Measurements from ENCODE around the gene GSTM2.
"Not testable (repeated sequence)": the region's sequence is repeated elsewhere in the genome, so short reads cannot be mapped to it uniquely, and the experiment has no call there.

Gene GSTM2

DNA sequence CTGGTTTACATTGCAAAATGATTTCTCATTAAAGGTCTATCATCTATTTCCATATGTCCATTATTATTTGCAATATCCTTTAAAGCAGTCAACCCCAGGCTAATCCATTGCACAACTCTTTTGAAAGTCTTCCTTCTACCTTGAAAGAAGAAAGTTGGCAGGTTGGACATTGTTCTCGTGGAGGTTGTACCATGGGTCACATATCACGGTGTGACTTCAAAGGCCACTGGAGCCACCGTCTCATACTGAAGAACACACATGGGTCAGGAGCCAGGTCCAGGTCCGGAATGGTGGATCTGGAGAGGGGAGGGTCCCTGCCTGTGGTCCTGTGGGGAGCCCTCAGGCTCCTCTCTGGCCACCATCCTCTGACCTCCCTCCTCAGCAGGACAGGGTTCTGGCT lies 18.0 kb downstream of the GSTM2 start:
- not testable (repeated sequence) for DNase-seq

DNA sequence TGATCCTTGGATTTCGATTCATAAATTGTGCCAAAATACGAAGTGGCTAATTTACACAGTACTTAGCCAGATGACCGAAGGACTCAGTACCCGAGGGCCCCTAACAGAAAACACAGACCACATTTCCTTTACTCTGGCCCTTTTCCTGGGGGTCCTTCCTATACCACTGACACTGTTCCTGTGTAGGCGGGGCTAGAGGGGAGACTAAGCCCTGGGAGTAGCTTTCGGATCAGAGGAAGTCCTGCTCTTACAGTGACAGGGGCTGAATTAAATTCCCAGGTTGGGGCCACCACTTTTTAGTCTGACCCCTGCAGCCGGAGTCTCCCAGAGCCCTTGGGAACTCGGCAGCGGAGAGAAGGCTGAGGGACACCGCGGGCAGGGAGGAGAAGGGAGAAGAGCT lies 19.3 kb downstream of the GSTM2 start:
- DNase-seq: not testable (repeated sequence)

DNA sequence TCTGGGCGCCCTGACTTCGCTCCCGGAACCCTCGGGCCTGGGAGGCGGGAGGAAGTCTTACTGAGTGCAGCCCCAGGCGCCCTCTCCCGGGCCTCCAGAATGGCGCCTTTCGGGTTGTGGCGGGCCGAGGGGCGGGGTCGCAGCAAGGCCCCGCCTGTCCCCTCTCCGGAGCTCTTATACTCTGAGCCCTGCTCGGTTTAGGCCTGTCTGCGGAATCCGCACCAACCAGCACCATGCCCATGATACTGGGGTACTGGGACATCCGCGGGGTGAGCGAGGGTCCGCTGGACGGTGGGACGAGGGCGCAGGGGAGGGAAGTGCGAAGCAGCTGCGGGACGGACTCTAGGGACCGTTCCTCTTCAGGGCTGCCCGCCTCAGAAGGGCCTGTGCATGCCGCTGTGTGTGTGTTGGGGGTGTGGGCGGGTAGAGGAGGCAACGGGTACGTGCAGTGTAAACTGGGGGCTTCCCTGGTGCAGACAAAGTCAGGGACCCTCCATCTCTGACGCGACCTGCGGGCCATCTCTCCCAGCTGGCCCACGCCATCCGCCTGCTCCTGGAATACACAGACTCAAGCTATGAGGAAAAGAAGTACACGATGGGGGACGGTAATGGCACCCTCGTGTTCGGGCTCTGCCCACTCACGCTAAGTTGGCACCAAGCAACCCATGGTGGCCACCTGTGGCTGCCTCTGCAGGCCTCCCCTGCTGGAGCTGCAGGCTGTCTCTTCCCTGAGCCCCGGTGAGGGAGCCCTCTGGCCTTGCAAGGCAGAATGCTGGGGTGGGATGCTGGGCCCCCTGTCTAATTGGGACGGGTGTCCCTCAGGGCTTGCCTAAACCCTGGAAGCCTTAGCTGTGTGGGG lies 20.0 kb downstream of the GSTM2 start, which contains the start of gene GSTM1:
Gene GSTM1, plus strand, starts transcription at position 177 of the 859 bp plus-strand sequence. Its CDS starts 57 bp downstream, at position 234.
- DNase-seq: no peak

DNA sequence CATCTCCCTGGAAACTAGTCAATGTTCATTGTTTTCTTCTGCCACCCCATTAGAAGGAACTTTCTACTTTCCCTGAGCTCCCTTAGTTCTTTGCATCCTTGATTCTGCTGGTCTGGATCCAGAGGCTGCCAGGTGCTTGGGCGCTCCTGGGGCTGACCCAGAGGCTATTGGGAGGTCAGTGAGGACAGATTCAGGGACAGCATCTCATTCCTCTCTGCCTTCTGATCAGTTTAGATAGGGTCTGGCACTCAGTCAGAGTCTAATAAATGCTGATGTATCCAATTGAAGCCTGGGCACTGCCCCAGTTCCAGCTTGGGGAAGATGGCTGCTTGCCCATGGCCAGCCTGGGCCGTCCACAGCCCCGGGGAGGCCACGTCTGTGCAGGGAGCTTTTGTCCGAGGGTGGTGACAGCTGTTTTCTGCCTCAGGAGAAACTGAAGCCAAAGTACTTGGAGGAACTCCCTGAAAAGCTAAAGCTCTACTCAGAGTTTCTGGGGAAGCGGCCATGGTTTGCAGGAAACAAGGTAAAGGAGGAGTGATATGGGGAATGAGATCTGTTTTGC lies 22.1 kb downstream of the GSTM2 start:
- no peak for DNase-seq

DNA sequence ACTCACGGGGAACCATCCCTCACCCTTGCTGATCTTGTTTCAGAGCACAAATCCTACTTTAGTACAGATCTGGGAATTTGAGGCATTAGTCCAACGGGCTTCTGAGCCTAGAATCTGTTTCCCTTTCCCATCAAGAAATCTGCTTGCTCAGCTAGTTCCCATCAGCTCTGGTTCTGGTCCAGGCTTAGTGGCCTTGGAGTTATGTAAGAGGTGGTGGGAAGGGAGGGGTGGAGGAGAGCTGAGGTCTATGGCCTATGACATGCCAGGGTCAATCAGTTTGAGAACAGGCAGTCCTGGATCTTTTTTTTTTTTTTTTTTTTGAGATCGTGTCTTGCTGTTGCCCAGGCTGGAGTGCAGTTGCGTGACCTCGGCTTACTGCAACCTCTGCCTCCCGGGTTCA lies 23.9 kb downstream of the GSTM2 start:
- no peak for DNase-seq

DNA sequence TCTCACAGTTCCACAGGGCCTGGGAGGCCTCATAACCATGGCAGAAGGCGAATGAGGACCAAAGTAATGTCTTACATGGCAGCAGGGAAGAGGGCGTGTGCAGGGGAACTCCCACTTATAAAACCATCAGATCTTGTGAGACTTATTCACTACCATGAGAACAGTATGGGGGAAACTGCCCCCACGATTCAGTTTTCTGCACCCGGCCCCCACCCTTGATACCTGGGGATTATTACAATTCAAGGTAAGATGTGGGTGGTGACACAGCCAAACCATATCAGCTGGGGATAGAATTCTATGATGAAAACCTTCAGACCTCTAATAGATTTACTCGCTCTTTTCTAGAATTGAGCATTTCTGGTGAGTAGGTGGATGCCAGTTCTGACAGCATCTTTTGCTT lies 26.5 kb downstream of the GSTM2 start:
- not testable (repeated sequence) for DNase-seq

DNA sequence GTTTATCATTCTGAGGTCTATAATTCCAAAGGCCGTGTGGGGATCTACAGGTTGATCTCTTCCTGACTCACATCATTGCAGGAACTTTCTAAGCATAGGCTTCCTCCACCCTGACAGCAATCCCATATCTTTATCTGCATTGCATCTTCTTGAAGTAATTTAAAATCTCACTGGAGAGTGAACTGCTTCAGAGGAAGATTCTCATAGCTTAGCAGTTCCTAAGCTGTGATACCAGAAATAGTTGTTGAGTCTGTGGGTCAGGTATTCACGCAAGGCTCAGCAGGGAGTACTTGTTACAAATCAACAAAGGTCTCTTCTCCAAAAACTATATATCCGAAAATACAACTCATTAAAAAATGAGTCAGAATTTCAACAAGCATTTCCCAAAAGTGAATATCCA lies 27.3 kb downstream of the GSTM2 start:
- DNase-seq: not testable (repeated sequence)

DNA sequence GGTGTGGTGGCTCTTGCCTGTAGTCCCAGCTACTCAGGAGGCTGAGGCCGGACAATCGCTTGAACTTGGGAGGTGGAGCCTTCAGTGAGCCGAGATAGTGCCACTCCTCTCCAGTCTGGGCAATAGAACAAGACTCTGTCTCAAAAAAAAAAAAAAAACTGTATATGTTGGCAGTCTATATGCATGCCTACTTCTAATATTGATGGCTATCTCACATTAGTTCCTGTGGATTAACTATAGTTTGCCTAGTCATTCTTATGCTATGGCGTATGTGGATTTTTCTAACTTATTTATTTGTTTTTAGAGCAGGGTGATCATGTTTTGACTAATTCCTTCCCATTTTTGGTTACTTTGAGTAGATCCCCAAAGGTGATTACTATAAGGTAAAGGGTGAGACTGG lies 29.2 kb downstream of the GSTM2 start:
- DNase-seq: no peak

DNA sequence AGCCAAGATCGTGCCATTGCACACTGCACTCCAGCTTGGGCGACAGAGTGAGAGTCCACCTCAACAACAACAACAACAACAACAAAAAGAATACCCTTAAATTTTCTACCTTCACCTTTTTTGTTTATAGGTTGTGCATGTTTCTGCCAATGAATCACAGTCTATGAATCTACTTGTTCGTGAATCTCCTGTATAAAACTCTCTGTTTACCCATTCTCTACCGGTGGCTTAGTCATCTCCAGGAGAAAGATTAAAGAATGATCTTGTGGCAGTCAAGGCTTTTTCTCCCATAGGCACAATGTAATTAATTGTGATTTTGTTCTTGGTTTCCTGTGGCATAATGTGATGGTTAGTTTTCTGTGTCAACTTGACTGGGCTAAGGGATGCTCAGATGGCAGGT lies 30.0 kb downstream of the GSTM2 start:
- not testable (repeated sequence) for DNase-seq

DNA sequence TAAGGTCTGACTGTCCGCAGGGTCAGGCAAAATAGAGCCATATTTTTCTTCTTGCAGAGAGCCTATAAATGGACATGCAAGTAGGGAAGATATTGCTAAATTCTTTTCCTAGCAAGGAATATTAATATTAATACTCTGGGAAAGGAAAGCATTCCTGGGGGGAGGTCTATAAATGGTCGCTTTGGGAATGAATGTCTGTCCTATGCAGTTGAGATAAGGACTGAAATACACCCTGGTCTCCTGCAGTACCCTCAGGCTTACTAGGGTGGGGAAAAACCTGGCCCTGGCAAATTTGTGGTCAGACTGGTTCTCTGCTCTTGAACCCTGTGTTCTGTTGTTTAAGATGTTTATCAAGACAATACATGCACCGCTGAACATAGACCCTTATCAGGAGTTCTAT lies 35.1 kb downstream of the GSTM2 start:
- DNase-seq: not testable (repeated sequence)

DNA sequence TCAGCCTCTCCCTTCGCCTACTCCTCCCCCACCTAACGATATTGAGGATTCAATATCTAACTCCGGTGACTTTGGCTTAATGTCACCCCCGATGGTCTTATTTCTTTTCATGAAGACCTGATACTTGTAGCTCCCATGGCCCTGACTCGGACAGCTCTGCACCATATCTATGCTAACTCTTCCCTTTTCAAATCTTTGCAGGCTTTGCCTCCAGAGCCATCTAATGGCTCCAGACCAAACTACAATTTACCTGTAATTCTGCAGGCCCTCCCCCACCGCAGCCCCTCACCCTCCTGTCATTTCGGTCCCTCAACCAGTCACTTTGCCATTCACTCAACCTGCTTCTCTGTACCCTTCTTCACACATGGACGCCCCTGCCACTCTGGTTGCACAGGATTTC lies 36.3 kb downstream of the GSTM2 start:
- no peak for DNase-seq

DNA sequence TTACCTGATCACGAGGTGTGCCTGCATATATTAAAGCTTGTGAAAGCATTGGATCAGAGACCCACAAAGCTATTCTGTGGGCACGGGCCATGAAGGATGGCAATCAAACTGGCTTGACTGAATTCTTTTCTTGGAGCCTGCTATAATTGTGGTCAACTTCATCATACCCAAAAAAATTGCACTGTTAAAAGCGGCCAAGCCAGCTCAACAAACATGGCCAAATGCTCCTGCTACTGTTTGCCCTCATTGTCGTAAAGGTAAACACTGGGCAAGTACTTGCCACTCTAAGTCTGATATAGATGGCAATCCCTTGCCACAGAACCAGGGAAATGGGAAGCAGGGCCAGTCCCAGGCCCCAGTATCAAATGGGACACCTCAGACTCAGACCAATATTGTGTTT lies 37.6 kb downstream of the GSTM2 start:
- DNase-seq: no peak

DNA sequence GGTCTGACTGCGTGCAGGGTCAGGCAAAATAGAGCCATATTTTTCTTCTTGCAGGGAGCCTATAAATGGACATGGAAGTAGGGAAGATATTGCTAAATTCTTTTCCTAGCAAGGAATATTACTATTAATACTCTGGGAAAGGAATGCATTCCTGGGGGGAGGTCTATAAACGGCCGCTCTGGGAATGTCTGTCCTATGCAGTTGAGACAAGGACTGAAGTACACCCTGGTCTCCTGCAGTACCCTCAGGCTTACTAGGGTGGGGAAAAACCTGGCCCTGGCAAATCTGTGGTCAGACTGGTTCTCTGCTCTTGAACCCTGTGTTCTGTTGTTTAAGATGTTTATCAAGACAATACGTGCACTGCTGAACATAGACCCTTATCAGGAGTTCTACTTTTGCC lies 41.1 kb downstream of the GSTM2 start:
- DNase-seq: not testable (repeated sequence)

DNA sequence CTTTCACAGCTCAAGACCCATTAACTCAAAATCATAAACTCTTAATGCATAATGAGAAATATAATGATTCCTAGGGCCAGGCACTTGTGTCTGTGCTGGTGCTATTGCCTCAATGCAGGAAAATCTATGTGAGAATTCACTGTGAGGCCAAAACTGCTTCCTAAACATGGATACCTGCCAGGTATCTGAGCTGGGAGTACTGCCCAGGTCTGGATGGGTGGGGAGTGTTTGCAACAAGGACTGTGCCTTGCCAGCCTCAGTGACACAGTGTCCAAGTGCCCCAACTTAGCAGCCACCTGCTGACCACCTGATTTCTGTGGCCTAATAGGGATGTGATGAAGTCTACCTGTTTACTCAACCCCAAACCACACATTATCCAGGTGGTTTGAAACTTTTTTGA lies 42.0 kb downstream of the GSTM2 start:
- DNase-seq: not testable (repeated sequence)

DNA sequence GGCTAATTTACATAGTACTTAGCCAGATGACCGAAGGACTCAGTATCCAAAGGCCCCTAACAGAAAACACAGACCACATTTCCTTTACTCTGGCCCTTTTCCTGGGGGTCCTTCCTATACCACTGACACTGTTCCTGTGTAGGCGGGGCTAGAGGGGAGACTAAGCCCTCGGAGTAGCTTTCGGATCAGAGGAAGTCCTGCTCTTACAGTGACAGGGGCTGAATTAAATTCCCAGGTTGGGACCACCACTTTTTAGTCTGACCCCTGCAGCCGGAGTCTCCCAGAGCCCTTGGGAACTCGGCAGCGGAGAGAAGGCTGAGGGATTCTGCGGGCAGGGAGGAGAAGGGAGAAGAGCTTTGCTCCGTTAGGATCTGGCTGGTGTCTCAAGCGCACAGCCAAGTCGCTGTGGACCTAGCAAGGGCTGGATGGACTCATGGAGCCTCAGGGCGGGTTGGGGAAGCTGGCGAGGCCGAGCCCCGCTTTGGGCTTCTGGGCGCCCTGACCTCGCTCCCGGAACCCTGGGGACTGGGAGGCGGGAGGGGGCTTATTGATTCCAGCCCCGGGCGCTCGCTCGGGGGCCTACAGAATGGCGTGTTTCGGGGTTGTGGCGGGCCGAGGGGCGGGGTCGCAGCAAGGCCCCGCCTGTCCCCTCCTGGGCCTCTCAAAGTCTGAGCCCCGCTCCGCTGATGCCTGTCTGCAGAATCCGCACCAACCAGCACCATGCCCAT lies 43.9 kb downstream of the GSTM2 start, which contains the start of gene GSTM5:
Gene GSTM5, plus strand, starts transcription at position 659 of the 728 bp plus-strand sequence. Its CDS starts 62 bp downstream, at position 721.
- DNase-seq: not testable (repeated sequence)

DNA sequence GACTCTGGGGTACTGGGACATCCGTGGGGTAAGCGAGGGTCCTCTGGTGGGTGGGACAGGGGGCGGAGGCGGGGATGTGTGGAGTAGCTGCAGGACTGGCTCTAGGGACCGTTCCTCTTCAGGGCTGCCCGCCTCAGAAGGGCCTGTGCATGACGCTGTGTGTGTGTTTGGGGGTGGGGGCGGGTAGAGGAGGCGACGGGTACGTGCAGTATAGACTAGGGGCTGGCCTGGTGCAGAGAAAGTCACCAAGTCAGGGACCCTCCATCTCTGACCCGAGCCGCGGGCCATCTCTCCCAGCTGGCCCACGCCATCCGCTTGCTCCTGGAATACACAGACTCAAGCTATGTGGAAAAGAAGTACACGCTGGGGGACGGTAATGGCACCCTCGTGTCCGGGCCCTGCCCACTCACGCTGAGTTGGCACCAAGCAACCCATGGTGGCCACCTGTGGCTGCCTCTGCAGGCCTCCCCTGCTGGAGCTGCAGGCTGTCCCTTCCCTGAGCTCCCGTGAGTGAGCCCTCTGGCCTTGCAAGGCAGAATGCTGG lies 44.5 kb downstream of the GSTM2 start:
- DNase-seq: no peak

DNA sequence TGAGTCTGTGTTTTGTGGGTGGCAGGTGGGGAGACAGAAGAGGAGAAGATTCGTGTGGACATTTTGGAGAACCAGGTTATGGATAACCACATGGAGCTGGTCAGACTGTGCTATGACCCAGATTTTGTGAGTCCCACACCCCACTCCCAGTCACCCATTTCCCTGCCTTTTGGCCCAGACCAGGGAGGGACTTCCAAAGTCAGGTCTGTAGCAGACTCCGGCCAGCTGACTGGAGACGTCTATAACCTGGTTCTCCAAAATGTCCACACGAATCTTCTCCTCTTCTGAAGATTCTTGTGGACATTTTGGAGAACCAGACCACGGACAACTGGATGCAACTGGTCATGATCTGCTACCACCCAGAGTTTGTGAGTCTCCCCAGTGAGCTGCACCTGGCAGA lies 45.8 kb downstream of the GSTM2 start:
- DNase-seq: no peak

DNA sequence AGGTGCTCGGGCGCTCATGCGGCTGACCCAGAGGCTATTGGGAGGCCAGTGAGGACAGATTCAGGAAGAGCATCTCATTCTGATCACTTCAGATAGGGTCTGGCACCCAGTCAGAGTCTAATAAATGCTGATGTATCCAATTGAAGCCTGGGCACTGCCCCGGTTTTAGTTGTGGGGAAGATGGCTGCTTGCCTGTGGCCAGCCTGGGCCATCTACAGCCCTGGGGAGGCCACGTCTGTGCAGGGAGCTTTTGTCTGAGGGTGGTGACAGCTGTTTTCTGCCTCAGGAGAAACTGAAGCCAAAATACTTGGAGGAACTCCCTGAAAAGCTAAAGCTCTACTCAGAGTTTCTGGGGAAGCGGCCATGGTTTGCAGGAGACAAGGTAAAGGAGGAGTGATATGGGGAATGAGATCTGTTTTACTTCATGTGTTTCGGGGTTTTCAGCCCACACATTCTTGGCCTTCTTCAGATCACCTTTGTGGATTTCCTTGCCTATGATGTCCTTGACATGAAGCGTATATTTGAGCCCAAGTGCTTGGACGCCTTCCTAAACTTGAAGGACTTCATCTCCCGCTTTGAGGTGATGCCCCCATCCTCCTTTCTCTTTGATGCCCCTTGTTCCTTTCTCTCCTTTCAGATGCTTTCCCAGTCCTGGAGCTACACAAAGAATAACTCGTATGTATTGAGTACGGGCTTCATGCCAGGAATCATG lies 47.0 kb downstream of the GSTM2 start:
- no peak for DNase-seq

DNA sequence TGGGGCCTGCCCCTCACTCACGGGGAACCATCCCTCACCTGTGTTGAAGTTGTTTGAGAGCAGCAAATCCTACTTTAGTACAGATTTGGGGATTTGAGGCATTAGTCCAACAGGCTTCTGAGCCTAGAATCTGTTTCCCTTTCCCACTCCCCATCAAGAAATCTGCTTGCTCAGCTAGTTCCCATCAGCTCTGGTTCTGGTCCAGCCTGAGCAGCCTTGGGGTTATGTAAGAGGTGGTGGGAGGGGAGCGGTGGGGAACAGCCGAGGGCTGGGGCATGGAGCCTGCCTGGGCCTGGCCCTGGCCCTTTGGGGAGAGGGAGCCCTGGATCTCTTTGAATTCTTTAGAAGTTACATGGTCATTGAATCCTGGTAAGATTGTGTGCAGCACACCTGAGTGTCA lies 48.3 kb downstream of the GSTM2 start:
- DNase-seq: no peak

DNA sequence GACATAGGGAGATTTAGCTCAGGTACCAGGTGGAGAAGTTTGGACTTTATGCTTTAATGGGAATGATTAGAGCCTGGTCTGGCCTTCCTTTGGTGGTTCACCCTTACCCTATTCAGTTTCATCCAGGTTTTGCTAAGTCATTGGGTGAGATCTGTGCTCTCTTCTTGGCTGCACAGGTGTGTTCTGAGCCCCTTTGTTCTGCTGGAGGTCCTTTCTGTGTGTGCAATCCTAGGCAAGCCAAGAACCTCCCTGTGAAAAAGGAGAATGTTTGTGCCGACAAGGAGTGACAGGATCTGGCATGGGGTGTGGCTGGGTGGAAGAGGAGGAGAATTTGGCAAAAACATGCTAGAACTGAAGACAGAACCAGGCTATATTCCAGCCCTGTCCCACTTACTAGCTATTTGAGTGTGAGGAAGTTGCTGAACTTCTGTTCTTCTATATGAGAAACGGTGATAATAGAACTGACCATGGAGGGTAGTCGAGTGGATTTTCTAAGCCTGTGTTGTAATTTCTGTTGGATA lies 48.8 kb downstream of the GSTM2 start:
- DNase-seq: no peak

DNA sequence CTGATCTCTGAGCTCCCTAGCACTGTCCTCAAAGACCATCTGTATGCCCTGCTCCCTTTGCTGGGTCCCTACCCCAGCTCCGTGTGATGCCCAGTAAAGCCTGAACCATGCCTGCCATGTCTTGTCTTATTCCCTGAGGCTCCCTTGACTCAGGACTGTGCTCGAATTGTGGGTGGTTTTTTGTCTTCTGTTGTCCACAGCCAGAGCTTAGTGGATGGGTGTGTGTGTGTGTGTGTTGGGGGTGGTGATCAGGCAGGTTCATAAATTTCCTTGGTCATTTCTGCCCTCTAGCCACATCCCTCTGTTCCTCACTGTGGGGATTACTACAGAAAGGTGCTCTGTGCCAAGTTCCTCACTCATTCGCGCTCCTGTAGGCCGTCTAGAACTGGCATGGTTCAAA lies 49.9 kb downstream of the GSTM2 start:
- no peak for DNase-seq

DNA sequence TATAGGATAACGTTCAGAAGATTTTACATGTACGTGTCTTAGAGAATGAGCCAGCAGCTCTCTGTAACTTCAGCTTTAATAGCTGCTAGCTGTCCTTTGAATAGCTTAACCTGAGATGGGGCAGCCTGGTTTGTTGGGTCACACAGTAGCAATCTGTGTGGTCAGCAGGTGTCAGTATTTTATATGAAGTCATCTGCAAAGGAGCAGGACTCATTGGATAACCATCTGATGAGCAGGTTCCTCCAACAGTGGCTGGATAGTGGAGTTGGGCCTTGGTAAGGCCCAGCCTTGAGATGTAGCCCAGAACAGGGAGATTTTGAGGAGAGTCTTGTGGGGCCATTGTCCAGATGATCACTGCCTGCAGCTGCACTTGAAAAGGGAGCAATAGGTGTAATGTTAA lies 50.6 kb downstream of the GSTM2 start:
- DNase-seq: no peak

Measured in NCI-H1417 treated with DMSO at 0.1 percent for 48 hours (cell line).